ENCODE data around the gene MYO6. TPM values are rescaled to one million over a fixed set of nuclear protein-coding genes. Genes with fewer than 3 reads are reported as not detected.

Gene MYO6
- total RNA-seq, 1 donor from 2014 or later = 5.4 TPM

Other genes with a start within 250 kb of the MYO6 start
- gene SENP6, start 147.4 kb upstream of the MYO6 start, total RNA-seq = 46.8 TPM